ENCODE data around the gene ARRDC1. TPM values are rescaled to one million over a fixed set of nuclear protein-coding genes. Genes with fewer than 3 reads are reported as not detected.

The ARRDC1 gene
- polyA plus RNA-seq, 2 of the 4 experiments (the other 2 are of a cell fraction), result 20.7 to 22.5 TPM

- WGBS (ENCODE audit: missing lambda C conversion rate), result 93% methylated on average over 6 of the region's 6 CpGs
- Histone ChIP-seq H3K4me3 (no peak overlapping the region), H3K4me1 (peaks cover 43% of the 10 kb centered on the region), H3K4me2 (no peak overlapping the region; the same call in 2 of the 3 replicates), H3K9me3 (no peaks in the 10 kb centered on the region), H3K27ac (peak overlapping the region; percentile 81 to 88; a peak in 5 of 6 replicates)
- no peak for TF ChIP-seq CBX2 (IDR thresholded peaks at IDR 0.05; ENCODE audit: borderline replicate concordance, low read depth)
- no peak for TF ChIP-seq SMC3 (IDR thresholded peaks at IDR 0.05)
- TF ChIP-seq HDAC2 (IDR thresholded peaks at IDR 0.05), result no peak
- no peak for TF ChIP-seq PHF8 (IDR thresholded peaks at IDR 0.05; ENCODE audit: borderline replicate concordance, low read depth)
- no peak for TF ChIP-seq CHD2 (IDR thresholded peaks at IDR 0.05; ENCODE audit: low read length, partially characterized antibody)
- TF ChIP-seq RNF2 (IDR thresholded peaks at IDR 0.05; ENCODE audit: borderline replicate concordance, low read depth), result no peak
- no peak for TF ChIP-seq NR3C1 (IDR thresholded peaks at IDR 0.05)
- no peak for TF ChIP-seq CEBPB (IDR thresholded peaks at IDR 0.05)
- no peak for TF ChIP-seq BHLHE40 (IDR thresholded peaks at IDR 0.05; ENCODE audit: low read depth, low read length)
- no peak for TF ChIP-seq MYC (IDR thresholded peaks at IDR 0.05; ENCODE audit: borderline replicate concordance, low read length)
- no peak for TF ChIP-seq NFE2L2 (conservative IDR thresholded peaks at IDR 0.05; ENCODE audit: low read length)
- ChIA-PET POLR2A (interaction anchor here (0.5 kb wide), 1 partner anchor 20 kb away, joined by 4 read pairs; no protein-coding TSS in a partner anchor), CTCF (interaction anchor here (1.1 to 1.7 kb wide), 4 partner anchors 10 to 62 kb away, joined by 3 to 5 read pairs (median 4); partner anchors contain the start of gene DPH7)
- no peak for DNase-seq (ENCODE audit: low read depth in 1 of 2, low spot score in 1 of 2)
- FAIRE-seq, result no peak
- no peak for ATAC-seq
Observed at GRCh38 chr9:137610944-137611343, 5.5 kb downstream of the ARRDC1 start.

GRCh38 chr9:137611623-137612609 is 6.4 kb downstream of the ARRDC1 start:
- DNase-seq (ENCODE audit: low read depth in 1 of 2, low spot score in 1 of 2) (peak; percentile 89 to 90), ATAC-seq (peak; percentile 82 to 90), FAIRE-seq (no peak)
- ChIA-PET CTCF (interaction anchor here (1.3 to 2.1 kb wide), 3 partner anchors 9 to 61 kb away, joined by 3 to 10 read pairs (median 5); partner anchors contain the start of gene DPH7), POLR2A (no interaction called here)
- Histone ChIP-seq H3K4me3 (peak overlapping the region; percentile 1; the same call in 1 of the 3 replicates), H3K27ac (peak overlapping the region; percentile 81 to 88), H3K9me3 (no peaks in the 10 kb centered on the region), H3K4me1 (peaks cover 40% of the 10 kb centered on the region), H3K4me2 (peak overlapping the region; percentile 63)
- 34% methylated on average over 17 of the region's 21 CpGs for WGBS (ENCODE audit: missing lambda C conversion rate)
- no peak for TF ChIP-seq ATOH8 (CRISPR knock-in tag; IDR thresholded peaks at IDR 0.05; ENCODE audit: low read depth)
- TF ChIP-seq RAD21 (conservative IDR thresholded peaks at IDR 0.05 in 1 of 2, IDR thresholded peaks at IDR 0.05 in 1 of 2), result no peak
- no peak for TF ChIP-seq RARB (CRISPR knock-in tag; IDR thresholded peaks at IDR 0.05)
- no peak for TF ChIP-seq RFX5 (IDR thresholded peaks at IDR 0.05)
- TF ChIP-seq ESRRA (IDR thresholded peaks at IDR 0.05; ENCODE audit: borderline replicate concordance, low read length), result no peak
- no peak for TF ChIP-seq MYC (IDR thresholded peaks at IDR 0.05; ENCODE audit: borderline replicate concordance, low read length)
- TF ChIP-seq REST (IDR thresholded peaks at IDR 0.05), result no peak
- TF ChIP-seq NFE2L2 (conservative IDR thresholded peaks at IDR 0.05; ENCODE audit: low read length), result no peak
- TF ChIP-seq ZC3H11A (IDR thresholded peaks at IDR 0.05), result no peak
- no peak for TF ChIP-seq BCL3 (IDR thresholded peaks at IDR 0.05)
- peak; percentile 89 for TF ChIP-seq USF2 (IDR thresholded peaks at IDR 0.05)
- no peak for TF ChIP-seq EHMT2 (IDR thresholded peaks at IDR 0.05; ENCODE audit: low read depth)
- no peak for TF ChIP-seq RCOR1 (IDR thresholded peaks at IDR 0.05; ENCODE audit: low read depth, low read length)
- no peak for TF ChIP-seq HOXB13 (CRISPR knock-in tag; IDR thresholded peaks at IDR 0.05; ENCODE audit: low read depth)
- TF ChIP-seq RNF2 (IDR thresholded peaks at IDR 0.05; ENCODE audit: borderline replicate concordance, low read depth), result no peak
- TF ChIP-seq CHD2 (IDR thresholded peaks at IDR 0.05; ENCODE audit: low read length, partially characterized antibody), result no peak
- TF ChIP-seq EP300 (IDR thresholded peaks at IDR 0.05), result no peak
- TF ChIP-seq KDM5A (IDR thresholded peaks at IDR 0.05), result no peak
- TF ChIP-seq HES2 (IDR thresholded peaks at IDR 0.05), result no peak
- no peak for TF ChIP-seq FOSB (CRISPR knock-in tag; IDR thresholded peaks at IDR 0.05)
- no peak for TF ChIP-seq KDM1A (IDR thresholded peaks at IDR 0.05; ENCODE audit: low read depth)

All from A549 (cell line).